Uterus (tissue), 4 donors: ENCODE measurements around the gene SCG2. TPM values are rescaled to one million over a fixed set of nuclear protein-coding genes. Genes with fewer than 3 reads are reported as not detected.

Experiments used
- DNase-seq, 2 donors: peaks; one replicate each; pipeline ENCODE4 v3.0.0-alpha.2; 2019 to 2020
- H3K27ac ChIP-seq, 2 donors: fragments of 200-600 bp; sonication (generic); 1 replicate in 1 of 2; 2 replicates in 1 of 2; pipeline ENCODE4 v1.5.1; 2016 to 2018
- H3K27me3 ChIP-seq, 2 donors: fragments of 200-600 bp; sonication (generic); one replicate each; pipeline ENCODE4 v1.5.1; 2018 to 2019; ENCODE audit warnings: control low read depth in 1 of 2
- H3K36me3 ChIP-seq, 2 donors: fragments of 200-600 bp; sonication (generic); one replicate each; pipeline ENCODE4 v1.5.1; 2019; ENCODE audit warnings: control low read depth in 1 of 2
- H3K4me1 ChIP-seq, 2 donors: fragments of 200-600 bp; sonication (generic); one replicate each; pipeline ENCODE4 v1.5.1; 2018 to 2019; ENCODE audit warnings: control low read depth in 1 of 2
- H3K4me3 ChIP-seq, 2 donors: fragments of 200-600 bp; sonication (generic); 1 replicate in 1 of 2; 2 replicates in 1 of 2; pipeline ENCODE4 v1.5.1; 2018 to 2019; ENCODE audit warnings: mild to moderate bottlenecking in 1 of 2
- H3K9me3 ChIP-seq, 2 donors: fragments of 200-600 bp; sonication (generic); one replicate each; pipeline ENCODE4 v1.5.1; 2019; ENCODE audit warnings: control low read depth in 1 of 2
- CTCF ChIP-seq, 4 experiments: fragments of 200-600 bp in 2 of 4; fragments of 450-650 bp in 2 of 4; sonication (generic) in 2 of 4; IDR thresholded peaks; one replicate each; pipeline ENCODE4 v1.5.1; 2016 to 2019; ENCODE audit warnings: antibody characterized with exemption in 4 of 4, mild to moderate bottlenecking in 2 of 4, moderate library complexity in 1 of 4
- POLR2A ChIP-seq, 2 donors: fragments of 450-650 bp; IDR thresholded peaks; one replicate each; pipeline ENCODE4 v1.6.1; 2016; ENCODE audit warnings: antibody characterized with exemption in 2 of 2, mild to moderate bottlenecking in 1 of 2, moderate library complexity in 1 of 2
- intact Hi-C: fragments of 100-400 bp; cut with DNase I; formaldehyde crosslinking; loops from one replicate; pipeline ENCODE4 v1.15.1; 2023; ENCODE audit warnings: low total_unique reads
- total RNA-seq, 4 donors: library from RNA; depleted of rRNA in 3 of 4; stranded (reverse); fragments of >200 nt in 3 of 4; gene quantifications; one replicate each; pipeline versions ENCODE4 v1.1.0 to v1.2.4, GENCODE V29; 2014 to 2023
- donor health status: DM: yes; HTN: yes; CAD: no.

The SCG2 gene
- total RNA-seq, 4 donors from 2014 or later: 0.95 to 5.0 TPM; not detected in 2

GRCh38 chr2:223604231-223604630 is 2.1 kb upstream of the SCG2 start:
- TF ChIP-seq CTCF (IDR thresholded peaks at IDR 0.05) (no peak), POLR2A (IDR thresholded peaks at IDR 0.05) (no peak)
- H3K4me1 ChIP-seq: no peaks in the 10 kb centered on the region
- no peak overlapping the region for H3K4me3 ChIP-seq
- intact Hi-C loops: no loop called here
- no peak for DNase-seq
- no peaks in the 10 kb centered on the region for H3K36me3 ChIP-seq
- no peaks in the 10 kb centered on the region for H3K27me3 ChIP-seq
- H3K27ac ChIP-seq: no peak overlapping the region
- no peaks in the 10 kb centered on the region for H3K9me3 ChIP-seq

DNA sequence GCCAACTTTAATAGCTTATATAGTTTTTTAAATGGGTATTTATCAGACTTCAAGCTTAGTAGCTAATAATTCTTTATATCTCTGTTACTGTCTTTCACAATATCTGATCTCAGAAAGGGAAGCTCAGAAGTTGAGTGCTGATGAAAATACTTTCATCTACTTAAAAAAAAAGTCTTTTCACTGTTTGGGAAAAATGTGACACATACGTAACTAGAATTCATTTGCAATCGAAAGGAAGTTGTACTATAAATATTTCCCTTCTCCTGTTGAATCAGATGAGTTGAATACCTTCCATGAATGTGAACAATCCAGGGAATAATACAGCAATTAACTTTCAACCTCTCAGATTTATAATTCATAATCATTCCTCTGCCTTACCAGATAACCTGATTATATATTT is 811 bp upstream of the SCG2 start:
- intact Hi-C loops: no loop called here
- no peaks in the 10 kb centered on the region for H3K9me3 ChIP-seq
- H3K4me3 ChIP-seq: no peak overlapping the region
- H3K27me3 ChIP-seq: no peaks in the 10 kb centered on the region
- TF ChIP-seq CTCF (IDR thresholded peaks at IDR 0.05) (no peak), POLR2A (IDR thresholded peaks at IDR 0.05) (no peak)
- no peak for DNase-seq
- no peaks in the 10 kb centered on the region for H3K36me3 ChIP-seq
- no peak overlapping the region for H3K27ac ChIP-seq
- no peaks in the 10 kb centered on the region for H3K4me1 ChIP-seq

DNA sequence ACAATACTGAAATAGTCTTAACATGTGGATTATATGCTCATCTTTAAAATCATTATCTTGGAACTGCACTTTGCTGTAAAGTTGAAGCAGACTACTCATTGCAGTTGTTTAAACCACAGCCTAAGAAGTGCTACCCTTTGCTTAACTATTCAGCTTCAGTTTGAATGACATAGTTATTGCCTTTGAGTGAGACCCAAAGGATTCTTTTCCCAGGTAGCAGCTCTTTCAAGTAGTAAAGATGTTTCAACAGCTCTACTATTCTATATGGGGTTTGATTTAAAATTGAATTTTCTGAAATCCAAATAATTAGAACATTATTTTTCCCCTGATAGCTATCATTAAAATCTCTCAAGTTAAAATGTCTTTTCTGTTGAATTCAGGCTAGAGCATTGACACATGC is 1.1 kb downstream of the SCG2 start:
- H3K4me1 ChIP-seq: no peaks in the 10 kb centered on the region
- DNase-seq: no peak
- intact Hi-C loops: no loop called here
- H3K27ac ChIP-seq: no peak overlapping the region
- no peak for TF ChIP-seq POLR2A (IDR thresholded peaks at IDR 0.05)
- no peak for TF ChIP-seq CTCF (IDR thresholded peaks at IDR 0.05)
- H3K4me3 ChIP-seq: no peak overlapping the region
- no peaks in the 10 kb centered on the region for H3K36me3 ChIP-seq
- H3K27me3 ChIP-seq: no peaks in the 10 kb centered on the region
- no peaks in the 10 kb centered on the region for H3K9me3 ChIP-seq

DNA sequence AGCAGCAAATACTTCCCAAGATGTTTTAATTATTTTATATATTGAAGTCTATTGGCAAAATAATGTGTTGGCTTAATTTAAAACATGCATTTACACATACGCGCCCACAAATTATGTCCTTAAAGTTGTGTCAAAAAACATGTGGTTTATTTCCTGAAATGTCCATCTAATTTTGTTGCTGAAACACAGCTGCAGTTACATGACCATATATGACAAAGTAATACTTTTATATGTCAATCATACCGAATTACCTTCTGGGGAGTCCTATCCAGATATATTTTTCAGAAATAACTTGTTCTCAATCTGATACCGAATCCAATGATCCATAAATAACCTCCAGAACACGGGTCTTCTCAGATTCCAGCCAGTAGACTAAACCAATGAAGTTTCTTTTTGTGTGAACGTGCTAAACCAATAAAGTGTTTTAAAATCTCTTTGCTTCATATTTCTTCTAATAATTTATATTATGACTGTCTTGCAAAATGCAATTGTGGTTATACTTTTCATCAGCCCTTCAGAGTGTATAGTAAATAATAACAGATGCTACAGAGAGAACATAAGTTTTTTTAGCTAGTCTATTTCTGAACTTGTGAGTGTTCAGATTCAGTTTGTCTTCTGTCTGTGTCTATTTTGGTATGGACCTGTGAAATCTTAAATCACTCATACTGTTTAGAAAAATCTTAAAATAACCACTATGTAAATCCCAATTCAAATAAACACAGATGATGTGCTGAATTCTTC is 2.4 kb downstream of the SCG2 start:
- TF ChIP-seq POLR2A (IDR thresholded peaks at IDR 0.05) (no peak), CTCF (IDR thresholded peaks at IDR 0.05) (no peak)
- H3K9me3 ChIP-seq: no peaks in the 10 kb centered on the region
- DNase-seq: no peak
- H3K27me3 ChIP-seq: no peaks in the 10 kb centered on the region
- no peak overlapping the region for H3K4me3 ChIP-seq
- H3K36me3 ChIP-seq: no peaks in the 10 kb centered on the region
- H3K27ac ChIP-seq: no peak overlapping the region
- intact Hi-C loops: no loop called here
- no peaks in the 10 kb centered on the region for H3K4me1 ChIP-seq

DNA sequence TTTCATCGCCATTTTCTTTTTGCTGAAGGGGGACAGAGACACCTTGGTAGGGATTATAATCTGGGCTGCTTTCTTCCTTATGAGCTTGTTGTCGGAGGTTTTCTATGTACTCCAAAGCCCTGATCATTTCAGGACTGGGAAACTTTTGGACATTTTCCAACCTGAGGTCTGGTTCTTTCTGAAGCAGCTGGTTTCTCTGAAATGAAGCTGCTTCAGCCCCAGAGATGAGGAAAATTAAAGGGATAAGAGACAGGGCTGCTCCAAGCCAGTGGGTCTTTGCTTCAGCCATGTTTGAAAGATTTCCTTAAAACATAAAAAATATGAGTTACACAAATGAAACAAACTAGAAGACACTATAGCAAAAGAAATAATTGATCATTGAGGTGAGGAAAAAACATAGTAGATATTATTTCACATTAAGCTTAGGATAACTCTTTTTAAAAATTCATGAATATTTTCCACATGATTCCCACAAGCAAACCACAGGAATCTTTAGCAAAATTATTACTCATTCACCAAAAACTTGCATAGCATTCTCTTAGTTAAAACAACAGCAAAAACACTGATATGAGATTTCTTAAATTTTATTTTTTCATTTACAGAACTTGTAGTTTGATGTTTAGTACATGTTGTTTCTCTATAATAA is 3.0 kb downstream of the SCG2 start:
- H3K27ac ChIP-seq: no peak overlapping the region

More for the DNA sequence above, 3.0 kb downstream of the SCG2 start:
- H3K4me1 ChIP-seq: peaks cover 0 to 3% of the 10 kb centered on the region in 2 donors
- TF ChIP-seq POLR2A (IDR thresholded peaks at IDR 0.05) (no peak), CTCF (IDR thresholded peaks at IDR 0.05) (no peak)
- no peak for DNase-seq
- H3K9me3 ChIP-seq: no peaks in the 10 kb centered on the region
- H3K4me3 ChIP-seq: no peak overlapping the region
- no peaks in the 10 kb centered on the region for H3K36me3 ChIP-seq
- H3K27me3 ChIP-seq: no peaks in the 10 kb centered on the region
- intact Hi-C loops: no loop called here
